Left renal pelvis (tissue), 4 donors: ENCODE data around the gene ADCY1. TPM values are rescaled to one million over a fixed set of nuclear protein-coding genes. Genes with fewer than 3 reads are reported as not detected.

Experiments used
- DNase-seq, 4 donors: peaks; one replicate each; pipeline ENCODE4 v3.0.0-alpha.2; 2013; ENCODE audit warnings: low read depth in 4 of 4, low spot score in 3 of 4
- polyA plus RNA-seq, 4 donors: library from polyadenylated mRNA; unstranded; fragments of 120-200 nt; gene quantifications; one replicate each; pipeline ENCODE4 v1.2.1, GENCODE V29; 2013; ENCODE audit not compliant: insufficient read length in 4 of 4

The ADCY1 gene
- polyA plus RNA-seq, 4 donors: 2.8 to 5.5 (median 3.4) TPM

GRCh38 chr7:45663167-45663921 lies 89.2 kb downstream of the ADCY1 start:
- DNase-seq: no peak

- no peak for DNase-seq
These were observed 89.9 kb downstream of the ADCY1 start for GRCh38 chr7:45663965-45664633.

GRCh38 chr7:45665172-45665571 lies 91.0 kb downstream of the ADCY1 start:
- no peak for DNase-seq

- no peak for DNase-seq
These were observed 96.1 kb downstream of the ADCY1 start for GRCh38 chr7:45670227-45670626.

- no peak for DNase-seq
These were observed 96.5 kb downstream of the ADCY1 start for GRCh38 chr7:45670717-45671116.

- no peak for DNase-seq
These were observed 103.2 kb downstream of the ADCY1 start for GRCh38 chr7:45677311-45677900.

GRCh38 chr7:45679516-45679915 lies 105.3 kb downstream of the ADCY1 start:
- no peak for DNase-seq

GRCh38 chr7:45680776-45681175 lies 106.6 kb downstream of the ADCY1 start:
- no peak for DNase-seq

GRCh38 chr7:45681596-45682357 lies 107.6 kb downstream of the ADCY1 start:
- DNase-seq: no peak

GRCh38 chr7:45682358-45682735 lies 108.2 kb downstream of the ADCY1 start:
- no peak for DNase-seq

GRCh38 chr7:45682836-45683555 lies 108.8 kb downstream of the ADCY1 start:
- DNase-seq: no peak

- no peak for DNase-seq
These were observed 109.5 kb downstream of the ADCY1 start for GRCh38 chr7:45683556-45684148.

- DNase-seq: no peak
These were observed 110.9 kb downstream of the ADCY1 start for GRCh38 chr7:45684910-45685618.

- DNase-seq: no peak
These were observed 111.6 kb downstream of the ADCY1 start for GRCh38 chr7:45685619-45686240.

- DNase-seq: no peak
These were observed 112.4 kb downstream of the ADCY1 start for GRCh38 chr7:45686441-45687184.

- DNase-seq: no peak
These were observed 113.0 kb downstream of the ADCY1 start for GRCh38 chr7:45687185-45687560.

- DNase-seq: no peak
These were observed 113.6 kb downstream of the ADCY1 start for GRCh38 chr7:45687721-45688120.

- DNase-seq: no peak
These were observed 114.2 kb downstream of the ADCY1 start for GRCh38 chr7:45688382-45688781.
